MM.1S (cell line): ENCODE data around the gene MYO10.

Experiments used
- CTCF ChIP-seq: fragments of 300-600 bp; sonication (generic); IDR thresholded peaks from 2 replicates; pipeline ENCODE4 v1.5.1; 2016; ENCODE audit warnings: antibody characterized with exemption, low read length, mixed read lengths
- EZH2 ChIP-seq: fragments of 300-600 bp; sonication (generic); optimal IDR thresholded peaks from 2 replicates; pipeline ENCODE3; 2017; ENCODE audit warnings: low read depth, mild to moderate bottlenecking, antibody characterized with exemption, low read length, mixed read lengths

DNA sequence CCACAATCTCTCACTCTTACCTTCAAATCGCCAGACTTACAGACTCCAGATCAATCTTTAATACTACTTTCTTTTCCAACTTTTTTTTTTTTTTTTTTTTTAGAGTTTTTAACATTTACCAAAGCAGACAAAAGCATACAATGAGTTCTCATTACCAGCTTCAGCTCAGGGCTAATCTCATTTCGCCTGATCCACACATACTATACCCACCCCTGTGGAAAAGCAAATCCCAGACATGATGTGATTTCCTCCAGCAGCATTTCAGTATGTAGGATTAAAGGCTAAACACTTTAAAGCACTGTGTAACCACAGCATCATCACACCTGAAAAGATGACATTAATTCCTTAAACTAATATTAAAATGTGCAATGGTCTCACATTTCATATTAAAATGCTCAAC, 180.4 kb downstream of the MYO10 start:
- no peak for TF ChIP-seq CTCF
- no peak for TF ChIP-seq EZH2
